Central memory CD8-positive, alpha-beta T cell (primary cell): ENCODE data around the gene THADA.

Experiments
- ATAC-seq: fragments of 150-1000 bp; cut with Tn5 transposase; replicated peaks from 2 replicates; pipeline ENCODE4 v1.10.0; 2022; ENCODE audit warnings: mild to moderate bottlenecking, moderate FRiP score, moderate number of reproducible peaks; ENCODE audit not compliant: poor library complexity, severe bottlenecking; ENCODE audit errors: extremely low read depth
- DNase-seq, 2 donors: peaks; one replicate each; pipeline ENCODE4 v3.0.0; 2021; ENCODE audit warnings: low spot score in 2 of 2
- H3K27ac Mint-ChIP-seq: one replicate; pipeline ENCODE4 v1.8.0; 2022; ENCODE audit warnings: low read depth, mild to moderate bottlenecking, moderate library complexity, mixed read lengths
- H3K27me3 Mint-ChIP-seq: one replicate; pipeline ENCODE4 v1.8.0; 2022; ENCODE audit warnings: mixed read lengths
- H3K36me3 Mint-ChIP-seq: one replicate; pipeline ENCODE4 v1.8.0; 2022; ENCODE audit warnings: mild to moderate bottlenecking, moderate library complexity, mixed read lengths; ENCODE audit not compliant: insufficient read depth
- H3K4me1 Mint-ChIP-seq: one replicate; pipeline ENCODE4 v1.8.0; 2022; ENCODE audit warnings: mixed read lengths
- H3K4me3 Mint-ChIP-seq: one replicate; pipeline ENCODE4 v1.8.0; 2022; ENCODE audit warnings: mild to moderate bottlenecking, moderate library complexity, mixed read lengths
- H3K9me3 Mint-ChIP-seq: one replicate; pipeline ENCODE4 v1.8.0; 2022; ENCODE audit warnings: mixed read lengths

THADA gene

DNA sequence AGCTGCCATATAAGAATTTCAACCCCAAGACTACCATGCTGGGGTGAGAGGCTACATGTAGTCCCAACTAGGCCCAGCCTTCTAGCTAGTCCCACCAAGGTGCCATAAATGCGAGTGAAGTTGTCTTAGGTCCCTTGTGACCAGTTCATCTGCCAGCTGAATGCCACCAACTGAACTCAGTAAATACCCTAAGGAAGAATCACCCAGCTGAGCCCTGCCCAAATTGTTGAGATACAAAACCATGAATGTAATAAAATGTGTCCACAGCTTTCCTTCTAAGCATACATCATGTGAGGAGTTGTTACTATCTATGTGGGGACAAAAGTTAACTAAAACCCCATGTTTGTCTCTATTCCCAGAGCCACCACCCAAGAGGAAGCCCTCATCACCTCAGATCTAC, 70.3 kb downstream of the THADA start:
- Mint-ChIP-seq H3K4me3 (no peak overlapping the region), H3K27me3 (no peaks in the 10 kb centered on the region), H3K9me3 (no peaks in the 10 kb centered on the region), H3K36me3 (peaks cover 4% of the 10 kb centered on the region), H3K4me1 (peaks cover 14% of the 10 kb centered on the region), H3K27ac (no peak overlapping the region)
- no peak for DNase-seq
- no peak for ATAC-seq

DNA sequence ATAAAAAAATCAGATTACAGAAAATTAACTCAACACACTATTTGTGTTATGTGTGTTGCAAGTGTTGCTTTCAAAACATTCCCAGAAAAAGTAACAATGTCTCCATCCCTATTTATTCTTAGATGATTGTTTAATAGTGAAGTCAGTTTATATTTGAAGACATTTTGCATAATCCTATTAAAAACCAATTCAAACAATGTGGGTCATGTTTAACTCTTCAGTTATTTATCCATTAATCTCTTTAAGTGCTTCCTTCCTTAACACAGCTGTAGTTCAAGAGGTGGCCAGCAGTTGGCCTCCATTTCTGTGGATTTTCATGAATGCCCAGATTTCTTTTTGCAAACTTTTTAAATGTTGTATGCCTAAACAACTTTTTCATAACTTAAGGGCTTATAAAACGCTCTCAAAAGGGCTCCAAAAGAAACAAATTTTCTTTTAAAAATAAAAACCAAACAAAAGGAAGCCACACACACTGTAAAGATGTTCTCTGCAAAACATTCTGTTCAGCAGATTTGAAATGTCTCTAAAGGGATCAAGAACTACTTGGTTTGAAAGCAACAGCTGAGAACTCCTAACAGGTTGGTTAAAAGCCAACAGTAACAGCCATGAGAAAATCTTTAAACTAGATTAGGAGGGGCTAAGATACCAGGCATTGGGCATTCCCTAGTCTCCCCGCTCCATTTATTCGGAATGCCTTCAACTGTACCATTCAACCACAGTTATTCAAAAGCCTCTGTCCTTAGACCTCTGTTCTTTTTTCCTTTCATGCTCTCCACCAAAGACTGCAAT, 71.5 kb downstream of the THADA start:
- no peaks in the 10 kb centered on the region for H3K27me3 Mint-ChIP-seq
- DNase-seq, result no peak
- no peaks in the 10 kb centered on the region for H3K9me3 Mint-ChIP-seq
- H3K4me3 Mint-ChIP-seq, result no peak overlapping the region
- peaks cover 14% of the 10 kb centered on the region for H3K4me1 Mint-ChIP-seq
- no peak for ATAC-seq
- peaks cover 4% of the 10 kb centered on the region for H3K36me3 Mint-ChIP-seq
- H3K27ac Mint-ChIP-seq, result no peak overlapping the region

DNA sequence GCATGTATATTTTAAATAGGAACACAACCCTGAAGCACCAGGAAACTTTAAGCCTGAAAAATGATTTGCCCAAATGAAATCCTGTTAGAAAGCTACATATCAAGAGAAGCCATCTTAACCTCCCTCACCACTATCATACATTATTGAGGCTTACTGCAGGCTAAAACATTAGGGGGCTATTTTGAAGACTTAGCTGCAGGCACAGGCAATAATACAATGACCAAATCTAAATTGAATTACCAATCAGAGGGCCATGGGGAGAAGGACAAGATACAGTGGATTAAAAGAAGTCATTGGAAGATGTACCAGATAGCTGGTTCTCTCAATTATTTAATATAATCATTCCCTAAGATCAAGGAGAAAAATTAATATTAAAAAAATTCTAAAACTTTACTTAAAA, 73.7 kb downstream of the THADA start:
- Mint-ChIP-seq H3K27me3 (no peaks in the 10 kb centered on the region), H3K27ac (no peak overlapping the region), H3K9me3 (no peaks in the 10 kb centered on the region), H3K36me3 (peaks cover 5% of the 10 kb centered on the region), H3K4me3 (no peak overlapping the region), H3K4me1 (peaks cover 30% of the 10 kb centered on the region)
- DNase-seq, result no peak
- no peak for ATAC-seq

DNA sequence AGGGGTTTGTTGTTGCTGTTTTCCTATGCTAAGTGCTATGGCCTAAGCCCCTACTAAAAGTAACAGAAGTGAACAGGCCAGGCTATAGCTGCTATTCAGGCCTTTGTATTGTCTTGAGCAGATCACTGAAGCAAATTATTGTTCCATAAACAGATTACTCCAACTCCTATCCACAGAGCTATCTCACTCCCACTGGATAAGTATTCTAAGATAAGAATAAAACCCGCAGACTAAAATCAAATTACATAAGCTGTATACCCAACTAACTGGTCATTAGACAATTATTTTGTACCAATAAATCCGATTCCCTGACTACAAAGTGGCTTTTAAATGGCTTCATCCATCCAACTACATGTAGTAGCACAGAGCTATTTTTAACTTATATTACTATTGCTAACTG, 74.3 kb downstream of the THADA start:
- no peaks in the 10 kb centered on the region for H3K9me3 Mint-ChIP-seq
- DNase-seq, result no peak
- peaks cover 30% of the 10 kb centered on the region for H3K4me1 Mint-ChIP-seq
- ATAC-seq, result no peak
- peaks cover 5% of the 10 kb centered on the region for H3K36me3 Mint-ChIP-seq
- no peak overlapping the region for H3K27ac Mint-ChIP-seq
- no peak overlapping the region for H3K4me3 Mint-ChIP-seq
- H3K27me3 Mint-ChIP-seq, result no peaks in the 10 kb centered on the region

DNA sequence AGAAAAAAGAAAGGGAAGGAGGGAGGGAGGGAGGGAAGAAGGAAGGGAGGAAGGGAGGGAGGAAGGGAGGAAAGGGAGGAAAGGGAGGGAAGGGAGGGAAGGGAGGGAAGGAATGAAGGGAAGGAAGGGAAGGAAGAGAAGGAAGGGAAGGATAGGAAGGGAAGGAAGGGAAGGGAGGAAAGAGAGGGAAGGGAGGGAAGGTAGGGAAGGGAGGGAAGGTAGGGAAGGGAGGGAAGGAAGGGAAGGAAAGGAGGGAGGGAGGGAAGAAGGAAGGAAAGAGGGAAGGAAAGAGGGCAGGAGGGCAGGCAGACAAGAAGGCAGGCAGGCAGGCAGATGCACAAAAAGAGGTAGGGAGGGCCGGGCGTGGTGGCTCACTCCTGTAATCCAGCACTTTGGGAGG, 74.9 kb downstream of the THADA start:
- H3K9me3 Mint-ChIP-seq, result no peaks in the 10 kb centered on the region
- H3K4me3 Mint-ChIP-seq, result no peak overlapping the region
- no peak overlapping the region for H3K27ac Mint-ChIP-seq
- no peak for ATAC-seq
- H3K27me3 Mint-ChIP-seq, result no peaks in the 10 kb centered on the region
- peaks cover 3% of the 10 kb centered on the region for H3K36me3 Mint-ChIP-seq
- DNase-seq, result no peak
- H3K4me1 Mint-ChIP-seq, result peaks cover 36% of the 10 kb centered on the region

DNA sequence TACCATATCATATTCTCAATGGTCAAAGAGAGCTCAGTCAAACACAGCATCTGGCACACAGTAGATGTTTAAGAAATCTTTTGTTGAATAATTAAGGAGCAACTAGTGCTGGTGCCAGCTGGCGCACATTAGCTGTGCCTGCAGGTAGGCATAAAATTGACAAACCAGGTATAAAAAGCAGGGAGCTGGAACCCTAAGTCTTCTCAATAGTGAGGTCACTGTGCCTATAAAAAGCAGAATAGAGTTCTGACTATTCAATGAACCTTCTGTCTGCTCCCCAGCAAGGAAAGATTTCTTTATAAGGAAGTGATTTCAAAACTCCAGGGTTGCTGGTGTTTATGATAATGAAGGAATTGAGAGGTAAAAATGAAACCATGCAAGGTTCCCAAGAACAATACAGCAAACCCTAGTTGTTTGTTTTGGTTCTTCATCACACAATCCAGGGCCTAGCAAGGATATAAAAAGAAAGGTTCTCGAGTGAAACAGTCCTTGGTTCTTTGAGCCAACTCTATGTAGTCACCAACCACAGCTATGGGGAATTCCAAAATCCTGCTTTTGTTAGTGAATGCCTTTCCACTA, 76.1 kb downstream of the THADA start:
- Mint-ChIP-seq H3K27me3 (no peaks in the 10 kb centered on the region), H3K9me3 (no peaks in the 10 kb centered on the region), H3K36me3 (peaks cover 3% of the 10 kb centered on the region), H3K27ac (no peak overlapping the region), H3K4me1 (peaks cover 34% of the 10 kb centered on the region), H3K4me3 (no peak overlapping the region)
- no peak for DNase-seq
- no peak for ATAC-seq

DNA sequence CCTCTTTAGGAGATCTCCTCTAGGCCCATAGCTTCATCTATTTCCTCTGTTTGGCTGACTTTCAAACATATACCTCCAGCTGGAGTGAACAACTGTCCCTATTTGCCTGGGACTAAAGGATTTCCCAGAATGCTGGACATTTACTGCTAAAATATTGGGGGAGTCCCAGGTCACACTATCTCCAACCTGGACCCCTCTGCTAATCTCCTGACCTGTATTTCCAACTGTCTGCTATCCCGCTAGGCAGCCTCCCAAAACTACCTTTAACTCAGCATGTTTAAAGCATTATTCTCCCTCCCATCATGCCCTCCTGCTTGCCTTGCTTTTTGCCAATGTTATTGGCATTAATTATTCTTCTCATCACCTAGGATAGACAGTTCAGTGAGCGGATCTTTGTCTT, 77.1 kb downstream of the THADA start:
- no peak for DNase-seq
- H3K27ac Mint-ChIP-seq, result no peak overlapping the region
- peaks cover 33% of the 10 kb centered on the region for H3K4me1 Mint-ChIP-seq
- no peak overlapping the region for H3K4me3 Mint-ChIP-seq
- no peak for ATAC-seq
- no peaks in the 10 kb centered on the region for H3K9me3 Mint-ChIP-seq
- peaks cover 5% of the 10 kb centered on the region for H3K36me3 Mint-ChIP-seq
- no peaks in the 10 kb centered on the region for H3K27me3 Mint-ChIP-seq

DNA sequence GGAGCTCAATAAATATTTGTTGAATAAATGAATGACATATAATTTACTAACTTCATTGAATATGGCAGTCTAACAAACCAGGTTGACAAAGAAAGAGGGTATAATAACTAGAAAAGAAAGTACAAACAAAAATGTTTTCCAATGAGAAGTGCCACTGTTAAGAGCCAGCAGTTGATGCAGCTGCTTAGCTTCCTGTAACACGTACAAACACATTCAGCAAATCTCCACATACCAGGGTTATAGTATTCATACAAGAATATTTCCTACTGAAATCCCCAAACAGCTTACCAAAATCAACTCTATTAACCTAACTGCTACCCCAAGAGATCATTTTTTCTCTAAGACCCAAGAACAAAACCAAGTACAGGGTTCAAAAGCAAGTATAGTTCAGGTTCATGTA, 77.7 kb downstream of the THADA start:
- Mint-ChIP-seq H3K27ac (no peak overlapping the region), H3K36me3 (peaks cover 6% of the 10 kb centered on the region), H3K4me3 (no peak overlapping the region), H3K4me1 (peaks cover 33% of the 10 kb centered on the region), H3K27me3 (no peaks in the 10 kb centered on the region), H3K9me3 (no peaks in the 10 kb centered on the region)
- ATAC-seq (no peak), DNase-seq (no peak)

DNA sequence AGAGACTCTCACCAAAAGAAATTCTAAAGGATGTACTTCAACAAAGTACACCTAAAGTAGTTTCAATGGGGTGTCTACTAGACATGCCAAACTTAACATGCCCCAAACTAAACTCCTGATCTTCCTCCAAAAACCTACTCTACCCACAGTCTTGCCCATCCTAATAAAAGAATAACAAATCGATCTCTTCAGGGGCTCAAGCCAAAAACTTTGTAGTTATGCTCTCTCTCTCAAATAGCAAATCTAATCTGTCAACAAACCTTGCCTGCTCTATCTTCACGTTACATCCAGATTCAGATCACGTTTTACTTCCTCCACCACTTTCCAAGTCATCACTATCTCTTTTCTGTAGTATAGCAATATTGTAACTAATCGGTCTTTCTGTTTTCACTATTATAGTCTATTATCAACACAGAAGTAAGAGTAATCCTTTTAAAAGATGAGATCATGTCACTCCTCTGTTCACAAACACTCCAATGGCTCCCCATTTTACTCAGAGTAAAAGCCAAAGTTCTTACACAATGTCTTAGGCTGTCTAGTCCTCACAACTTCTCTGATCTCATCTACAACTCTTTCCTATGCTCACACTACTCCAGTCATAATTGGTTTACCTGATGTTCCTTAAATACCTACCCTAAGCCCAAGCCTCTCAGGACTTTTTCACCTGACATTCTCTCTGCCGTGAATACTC, 79.9 kb downstream of the THADA start:
- ATAC-seq, result no peak
- Mint-ChIP-seq H3K27me3 (no peaks in the 10 kb centered on the region), H3K36me3 (peaks cover 7% of the 10 kb centered on the region), H3K4me1 (peaks cover 26% of the 10 kb centered on the region), H3K4me3 (no peak overlapping the region), H3K9me3 (no peaks in the 10 kb centered on the region), H3K27ac (peak overlapping the region; percentile 26)
- DNase-seq, result no peak

DNA sequence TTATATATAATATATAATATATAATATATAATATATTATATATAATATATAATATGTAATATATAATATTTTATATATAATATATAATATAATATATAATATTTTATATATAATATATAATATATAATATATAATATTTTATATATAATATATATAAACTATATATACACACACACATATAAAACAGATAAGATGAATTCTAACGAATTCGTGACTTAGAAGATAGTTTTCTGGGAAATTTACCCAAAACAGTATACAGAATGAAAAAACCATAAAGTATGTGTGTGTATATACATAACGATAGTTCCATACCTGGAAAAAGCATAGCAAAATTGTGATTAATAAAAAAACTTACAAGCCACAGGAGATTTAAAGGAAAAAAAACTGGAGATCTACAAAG, 80.6 kb downstream of the THADA start:
- DNase-seq, result no peak
- Mint-ChIP-seq H3K4me3 (no peak overlapping the region), H3K27me3 (no peaks in the 10 kb centered on the region), H3K36me3 (peaks cover 7% of the 10 kb centered on the region), H3K4me1 (peaks cover 26% of the 10 kb centered on the region), H3K9me3 (no peaks in the 10 kb centered on the region), H3K27ac (no peak overlapping the region)
- no peak for ATAC-seq

DNA sequence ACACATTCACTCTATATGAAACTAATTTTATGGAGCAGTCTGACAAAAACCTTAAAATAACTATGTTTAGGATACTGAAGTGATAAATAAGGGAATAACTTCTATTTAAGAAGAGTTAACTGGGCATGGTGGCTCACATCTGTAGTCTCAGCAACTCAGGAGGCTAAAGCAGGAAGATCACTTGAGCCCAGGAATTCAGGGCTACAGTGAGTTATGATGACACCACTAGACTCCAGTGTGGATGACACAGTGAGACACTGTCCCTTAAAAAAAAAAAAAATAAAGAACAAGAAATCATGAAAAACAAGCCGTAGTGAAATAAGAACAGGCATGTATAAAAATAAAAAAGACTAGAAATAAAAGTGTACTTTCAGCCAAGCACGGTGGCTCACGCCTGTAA, 82.0 kb downstream of the THADA start:
- Mint-ChIP-seq H3K36me3 (peaks cover 7% of the 10 kb centered on the region), H3K4me3 (no peak overlapping the region), H3K27me3 (no peaks in the 10 kb centered on the region), H3K4me1 (peaks cover 30% of the 10 kb centered on the region), H3K27ac (no peak overlapping the region), H3K9me3 (no peaks in the 10 kb centered on the region)
- DNase-seq (no peak), ATAC-seq (no peak)

DNA sequence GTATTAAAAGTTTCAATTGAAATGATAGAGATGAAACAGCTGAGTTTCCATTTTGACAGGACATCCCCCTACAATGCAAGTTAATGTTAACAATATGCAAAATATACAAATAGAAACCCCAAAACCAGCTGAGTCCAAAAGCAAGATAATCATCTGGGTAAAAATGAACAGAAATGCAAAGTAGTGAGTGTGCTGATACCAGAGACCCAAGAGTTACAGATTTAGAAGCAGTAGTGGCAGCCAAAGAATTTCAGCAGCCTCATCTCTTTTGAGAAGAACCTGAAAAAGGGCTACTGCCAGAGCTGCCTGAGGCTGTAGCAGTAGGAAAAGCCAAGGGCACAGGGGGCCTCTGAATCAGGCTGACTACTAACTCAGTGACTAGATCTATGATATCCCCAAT, 82.6 kb downstream of the THADA start:
- Mint-ChIP-seq H3K27me3 (no peaks in the 10 kb centered on the region), H3K27ac (no peak overlapping the region), H3K4me1 (peaks cover 30% of the 10 kb centered on the region), H3K36me3 (peaks cover 7% of the 10 kb centered on the region), H3K9me3 (no peaks in the 10 kb centered on the region), H3K4me3 (no peak overlapping the region)
- ATAC-seq (no peak), DNase-seq (no peak)

DNA sequence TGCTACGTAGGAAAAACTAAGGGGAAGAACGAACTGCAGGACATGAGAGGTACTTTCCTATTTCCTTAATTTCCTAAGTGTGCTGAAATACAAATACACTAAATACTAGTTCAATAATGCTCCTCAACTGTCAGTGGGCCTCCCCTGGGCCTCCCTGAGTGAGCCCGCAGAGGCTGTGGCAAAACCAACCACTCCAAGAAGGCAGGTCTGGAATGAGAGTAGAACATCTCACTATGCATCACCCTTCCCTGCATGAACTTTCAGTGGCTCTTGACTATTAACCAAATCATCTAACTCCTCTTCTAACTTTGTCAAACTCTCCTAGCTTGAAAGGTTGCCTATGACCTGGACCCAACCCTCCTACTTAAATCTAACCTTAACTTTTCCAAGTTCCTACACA, 84.6 kb downstream of the THADA start:
- DNase-seq (no peak), ATAC-seq (no peak)
- H3K27me3 Mint-ChIP-seq, result no peaks in the 10 kb centered on the region
- no peak overlapping the region for H3K4me3 Mint-ChIP-seq
- no peaks in the 10 kb centered on the region for H3K9me3 Mint-ChIP-seq
- peaks cover 24% of the 10 kb centered on the region for H3K4me1 Mint-ChIP-seq
- H3K36me3 Mint-ChIP-seq, result peaks cover 6% of the 10 kb centered on the region
- no peak overlapping the region for H3K27ac Mint-ChIP-seq
